ENCODE results near the gene ROS1. TPM values are rescaled to one million over a fixed set of nuclear protein-coding genes. Genes with fewer than 3 reads are reported as not detected.

Gene ROS1
- total RNA-seq, 1 experiment from 2014 or later: not detected

GRCh38 chr6:117269638-117270054 lies 156.1 kb downstream of the ROS1 start:
- H3K9me3 Mint-ChIP-seq: no peaks in the 10 kb centered on the region; a peak in 1 of 5 replicates
- peaks cover 19 to 44% of the 10 kb centered on the region in 2 experiments for H3K4me1 Mint-ChIP-seq
- no peak overlapping the region for H3K14ac ChIP-seq (ENCODE audit: insufficient read depth, low read length)
- peak overlapping the region; percentile 53 for H3K4me2 ChIP-seq (ENCODE audit: insufficient read depth, insufficient read length, low read length)
- no peak overlapping the region for H3K27ac ChIP-seq (ENCODE audit: insufficient read length, low read depth, low read length)
- no peak overlapping the region for H3K4ac ChIP-seq (ENCODE audit: low read depth, low read length)
- H2BK12ac ChIP-seq (ENCODE audit: insufficient read length, low read depth, low read length): no peak overlapping the region
- H3K27ac Mint-ChIP-seq: no peak overlapping the region
- H3K23ac ChIP-seq (ENCODE audit: insufficient read length, low read depth, low read length): no peak overlapping the region
- no peak overlapping the region for H4K8ac ChIP-seq (replicated peaks; ENCODE audit: insufficient read length, low read depth, low read length)
- H3K4me1 ChIP-seq (ENCODE audit: insufficient read depth, low read length): no peaks in the 10 kb centered on the region
- H4K5ac ChIP-seq (ENCODE audit: insufficient read length, low read depth, low read length): no peak overlapping the region
- H2AFZ ChIP-seq (ENCODE audit: low read length): no peak overlapping the region
- no peak overlapping the region for H3T11ph ChIP-seq (ENCODE audit: low read length)
- H3K79me2 ChIP-seq (ENCODE audit: insufficient read depth, low read length): no peaks in the 10 kb centered on the region
- no peak overlapping the region for H4K91ac ChIP-seq (ENCODE audit: insufficient read length, low read depth, low read length)
- H3K79me1 ChIP-seq (ENCODE audit: insufficient read depth, low read depth, low read length, poor library complexity, severe bottlenecking): no peaks in the 10 kb centered on the region
- H3K36me3 Mint-ChIP-seq (ENCODE audit: insufficient read depth in 1 of 3, low read depth in 3 of 3): no peaks in the 10 kb centered on the region
- H3K23me2 ChIP-seq (ENCODE audit: insufficient read length, low read depth, low read length, poor library complexity, severe bottlenecking): peaks cover 14% of the 10 kb centered on the region
- H2BK5ac ChIP-seq (ENCODE audit: insufficient read length, low read length): no peak overlapping the region
- DNase-seq: no peak
- no peak for TF ChIP-seq CTCF (conservative IDR thresholded peaks at IDR 0.05)
- no peak overlapping the region for H2BK15ac ChIP-seq (ENCODE audit: low read depth, low read length)
- H2AK5ac ChIP-seq (ENCODE audit: insufficient read length, low read length): no peak overlapping the region
- no peak overlapping the region for H3K56ac ChIP-seq (ENCODE audit: insufficient read length, low read depth, low read length)
- H3K27me3 Mint-ChIP-seq (ENCODE audit: low read depth): peaks cover 96% of the 10 kb centered on the region
- no peak overlapping the region for H2BK20ac ChIP-seq (ENCODE audit: low read depth, low read length, poor library complexity, severe bottlenecking)
- no peaks in the 10 kb centered on the region for H3K9me3 ChIP-seq (ENCODE audit: control insufficient read depth, low read depth, low read length)
- WGBS (ENCODE audit: extremely low coverage, insufficient read length, low lambda C conversion rate): no CpG with 5 or more reads among the region's 8 CpGs
- H2BK120ac ChIP-seq (ENCODE audit: low read depth, low read length, poor library complexity, severe bottlenecking): no peak overlapping the region
- no peak overlapping the region for H3K18ac ChIP-seq (ENCODE audit: insufficient read length, low read depth, low read length)
- peak overlapping the region; percentile 57 to 73 for H3K4me3 Mint-ChIP-seq
- no peak overlapping the region for H3K9ac ChIP-seq (ENCODE audit: extremely low read depth, insufficient read length, low read length)
- no peaks in the 10 kb centered on the region for H4K20me1 ChIP-seq (ENCODE audit: control insufficient read depth, insufficient read depth, insufficient read length)
- peaks cover 68% of the 10 kb centered on the region for H3K27me3 ChIP-seq (ENCODE audit: insufficient read depth, low read length)
